Measurements from ENCODE around the gene PTTG1IP. TPM values are rescaled to one million over a fixed set of nuclear protein-coding genes. Genes with fewer than 3 reads are reported as not detected.

PTTG1IP gene
- total RNA-seq, 1 donor from 2014 or later: 240 TPM

GRCh38 chr21:44894687-44895302 is 21.3 kb upstream of the PTTG1IP start:
- TF ChIP-seq EZH2 (IDR thresholded peaks at IDR 0.05; ENCODE audit: insufficient read depth, low read length) (no peak), CTCF (IDR thresholded peaks at IDR 0.05; ENCODE audit: insufficient read depth, low read depth, low read length) (no peak)
- Histone ChIP-seq H3K27ac (ENCODE audit: low read depth, low read length) (no peak overlapping the region), H3K4me2 (ENCODE audit: low read length) (no peak overlapping the region), H3K9me3 (ENCODE audit: insufficient read depth, low read depth, low read length) (no peaks in the 10 kb centered on the region), H3K4me3 (ENCODE audit: insufficient read depth, low read depth, low read length) (no peak overlapping the region), H2AFZ (ENCODE audit: low read depth, low read length) (no peak overlapping the region), H4K20me1 (ENCODE audit: insufficient read depth, low read length) (peaks cover 6% of the 10 kb centered on the region), H3K79me2 (ENCODE audit: insufficient read depth, low read length) (no peaks in the 10 kb centered on the region), H3K9ac (ENCODE audit: low read length) (no peak overlapping the region), H3K4me1 (ENCODE audit: insufficient read depth, low read length) (no peaks in the 10 kb centered on the region), H3K27me3 (ENCODE audit: insufficient read depth, low read length) (peaks cover 34% of the 10 kb centered on the region), H3K36me3 (ENCODE audit: insufficient read depth, low read length) (no peaks in the 10 kb centered on the region)
- peaks cover 4% of the 10 kb centered on the region for H3K9me3 Mint-ChIP-seq (ENCODE audit: unreplicated experiment)
- peak overlapping the region; percentile 26 for H3K27ac Mint-ChIP-seq (ENCODE audit: unreplicated experiment)
- H3K4me3 Mint-ChIP-seq (ENCODE audit: unreplicated experiment): no peak overlapping the region
- no peak for DNase-seq (ENCODE audit: low read depth)
- H3K4me1 Mint-ChIP-seq (ENCODE audit: low read depth, unreplicated experiment): no peaks in the 10 kb centered on the region
- H3K36me3 Mint-ChIP-seq (ENCODE audit: low read depth, unreplicated experiment): no peaks in the 10 kb centered on the region
- H3K27me3 Mint-ChIP-seq (ENCODE audit: low read depth, unreplicated experiment): peaks cover 61% of the 10 kb centered on the region
- FAIRE-seq: no peak

DNA sequence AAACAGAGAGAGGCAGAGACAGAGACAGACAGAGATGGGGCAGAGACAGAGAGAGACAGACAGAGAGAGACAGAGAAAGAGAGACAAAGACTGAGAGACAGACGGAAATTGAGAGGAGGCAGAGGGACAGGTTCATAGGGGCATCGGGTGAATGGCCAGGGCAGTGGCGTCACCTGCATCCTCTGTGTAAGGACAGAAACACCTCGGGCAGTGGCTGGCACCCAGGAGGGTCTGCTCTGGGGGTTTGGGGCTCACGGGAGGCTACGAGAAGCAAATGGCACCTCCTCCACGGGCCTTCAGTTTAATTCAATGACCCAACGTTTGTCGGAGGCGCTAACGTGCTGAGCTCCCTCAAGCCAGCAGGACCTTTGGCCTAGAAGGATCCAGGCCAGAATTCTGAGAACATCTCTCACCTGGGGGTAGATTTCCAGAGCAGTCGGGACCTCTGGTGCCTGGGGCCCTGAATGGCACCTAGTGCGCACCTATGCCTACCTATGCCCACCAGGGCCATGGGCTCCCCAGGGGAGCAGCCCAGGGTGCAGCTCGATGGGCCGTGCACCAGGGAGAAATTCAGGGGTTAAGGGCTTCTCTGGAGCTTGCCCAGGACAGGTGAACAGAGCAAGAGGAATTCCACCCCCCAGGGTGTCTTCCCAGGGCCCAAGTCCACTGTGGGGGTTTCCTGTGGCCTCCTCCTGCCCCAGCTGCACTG is 20.6 kb upstream of the PTTG1IP start:
- no peak overlapping the region for H2AFZ ChIP-seq (ENCODE audit: low read depth, low read length)
- no peak for TF ChIP-seq EZH2 (IDR thresholded peaks at IDR 0.05; ENCODE audit: insufficient read depth, low read length)
- no peak for TF ChIP-seq CTCF (IDR thresholded peaks at IDR 0.05; ENCODE audit: insufficient read depth, low read depth, low read length)
- peaks cover 34% of the 10 kb centered on the region for H3K27me3 ChIP-seq (ENCODE audit: insufficient read depth, low read length)
- no peak overlapping the region for H3K4me3 Mint-ChIP-seq (ENCODE audit: unreplicated experiment)
- H3K27ac ChIP-seq (ENCODE audit: low read depth, low read length): no peak overlapping the region
- H4K20me1 ChIP-seq (ENCODE audit: insufficient read depth, low read length): peaks cover 6% of the 10 kb centered on the region
- H3K79me2 ChIP-seq (ENCODE audit: insufficient read depth, low read length): no peaks in the 10 kb centered on the region
- H3K27ac Mint-ChIP-seq (ENCODE audit: unreplicated experiment): no peak overlapping the region
- no peaks in the 10 kb centered on the region for H3K4me1 ChIP-seq (ENCODE audit: insufficient read depth, low read length)
- peaks cover 58% of the 10 kb centered on the region for H3K27me3 Mint-ChIP-seq (ENCODE audit: low read depth, unreplicated experiment)
- H3K9me3 Mint-ChIP-seq (ENCODE audit: unreplicated experiment): peaks cover 4% of the 10 kb centered on the region
- H3K4me1 Mint-ChIP-seq (ENCODE audit: low read depth, unreplicated experiment): no peaks in the 10 kb centered on the region
- no peak for FAIRE-seq
- H3K36me3 ChIP-seq (ENCODE audit: insufficient read depth, low read length): no peaks in the 10 kb centered on the region
- H3K9ac ChIP-seq (ENCODE audit: low read length): no peak overlapping the region
- H3K9me3 ChIP-seq (ENCODE audit: insufficient read depth, low read depth, low read length): no peaks in the 10 kb centered on the region
- no peak overlapping the region for H3K4me3 ChIP-seq (ENCODE audit: insufficient read depth, low read depth, low read length)
- no peak overlapping the region for H3K4me2 ChIP-seq (ENCODE audit: low read length)
- DNase-seq (ENCODE audit: low read depth): no peak
- no peaks in the 10 kb centered on the region for H3K36me3 Mint-ChIP-seq (ENCODE audit: low read depth, unreplicated experiment)

DNA sequence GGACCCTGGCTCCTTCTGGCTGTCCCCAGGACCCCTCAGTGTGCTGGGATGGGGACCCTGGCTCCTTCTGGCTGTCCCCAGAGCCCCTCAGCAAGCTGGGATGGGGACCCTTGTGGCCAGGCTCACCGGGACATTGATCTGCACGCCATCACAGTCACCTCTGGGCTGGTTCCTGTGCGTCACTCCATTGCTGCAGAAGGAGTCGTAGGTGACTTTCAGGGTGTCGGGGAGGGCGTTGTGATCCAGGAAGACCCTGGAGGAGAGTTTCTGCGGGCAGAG is 19.7 kb upstream of the PTTG1IP start:
- no peaks in the 10 kb centered on the region for H3K79me2 ChIP-seq (ENCODE audit: insufficient read depth, low read length)
- peaks cover 32% of the 10 kb centered on the region for H3K27me3 ChIP-seq (ENCODE audit: insufficient read depth, low read length)
- H3K27ac ChIP-seq (ENCODE audit: low read depth, low read length): no peak overlapping the region
- no peak overlapping the region for H3K4me2 ChIP-seq (ENCODE audit: low read length)
- TF ChIP-seq CTCF (IDR thresholded peaks at IDR 0.05; ENCODE audit: insufficient read depth, low read depth, low read length): no peak
- no peak for TF ChIP-seq EZH2 (IDR thresholded peaks at IDR 0.05; ENCODE audit: insufficient read depth, low read length)
- Mint-ChIP-seq H3K4me3 (ENCODE audit: unreplicated experiment) (no peak overlapping the region), H3K27ac (ENCODE audit: unreplicated experiment) (no peak overlapping the region), H3K27me3 (ENCODE audit: low read depth, unreplicated experiment) (peaks cover 51% of the 10 kb centered on the region), H3K36me3 (ENCODE audit: low read depth, unreplicated experiment) (no peaks in the 10 kb centered on the region), H3K4me1 (ENCODE audit: low read depth, unreplicated experiment) (no peaks in the 10 kb centered on the region), H3K9me3 (ENCODE audit: unreplicated experiment) (peaks cover 2% of the 10 kb centered on the region)
- H4K20me1 ChIP-seq (ENCODE audit: insufficient read depth, low read length): peaks cover 6% of the 10 kb centered on the region
- H3K36me3 ChIP-seq (ENCODE audit: insufficient read depth, low read length): no peaks in the 10 kb centered on the region
- no peaks in the 10 kb centered on the region for H3K9me3 ChIP-seq (ENCODE audit: insufficient read depth, low read depth, low read length)
- DNase-seq (ENCODE audit: low read depth) (no peak), FAIRE-seq (no peak)
- H3K4me3 ChIP-seq (ENCODE audit: insufficient read depth, low read depth, low read length): no peak overlapping the region
- no peak overlapping the region for H3K9ac ChIP-seq (ENCODE audit: low read length)
- no peaks in the 10 kb centered on the region for H3K4me1 ChIP-seq (ENCODE audit: insufficient read depth, low read length)
- no peak overlapping the region for H2AFZ ChIP-seq (ENCODE audit: low read depth, low read length)

Measured in astrocyte (in vitro differentiated cells and primary cell).